H1 (cell line): ENCODE data around the gene LAMB3. TPM values are rescaled to one million over a fixed set of nuclear protein-coding genes. Genes with fewer than 3 reads are reported as not detected.

ENCODE experiments used
- CTCF ChIA-PET: fragments of 300-600 bp; sonication (Branson Sonifier 250); formaldehyde crosslinking; loops from one replicate; lab custom pipeline; 2021; ENCODE audit not compliant: partially characterized antibody; lab: Charles Lee
- POLR2A ChIA-PET: fragments of 300-600 bp; sonication (Branson Sonifier 250); formaldehyde crosslinking; loops from one replicate; lab custom pipeline; 2021; ENCODE audit warnings: inconsistent platforms; ENCODE audit not compliant: partially characterized antibody; lab: Charles Lee
- DNase-seq, 2 experiments: peaks; one replicate each; pipeline versions ENCODE4 v3.0.0 to v3.0.0-alpha.2; 2010 to 2022; ENCODE audit warnings: low spot score in 2 of 2, low read depth in 1 of 2, mixed read lengths in 1 of 2
- FAIRE-seq: peaks from 2 replicates; lab custom pipeline; 2011; peaks lifted over from hg19 to GRCh38; lab: Jason Lieb, UNC
- H2AFZ ChIP-seq: 2 replicates; pipeline ENCODE4 v1.8.1; 2012; ENCODE audit warnings: low read length, inconsistent platforms
- H2AK5ac ChIP-seq: 2 replicates; pipeline ENCODE4 v1.6.1; 2013; ENCODE audit warnings: low read depth, low read length
- H2BK120ac ChIP-seq: replicated peaks from 2 replicates; pipeline ENCODE3; 2013; ENCODE audit warnings: low read depth, low read length, inconsistent platforms
- H2BK12ac ChIP-seq: 2 replicates; pipeline ENCODE4 v1.6.1; 2013; ENCODE audit warnings: low read depth, low read length
- H2BK15ac ChIP-seq: 2 replicates; pipeline ENCODE4 v1.6.1; 2013; ENCODE audit warnings: low read length
- H2BK20ac ChIP-seq: 2 replicates; pipeline ENCODE4 v1.6.1; 2013; ENCODE audit warnings: low read length
- H2BK5ac ChIP-seq: 2 replicates; pipeline ENCODE4 v1.6.1; 2013; ENCODE audit warnings: low read depth, low read length
- H3K14ac ChIP-seq: 2 replicates; pipeline ENCODE4 v1.6.1; 2013; ENCODE audit warnings: inconsistent platforms; ENCODE audit not compliant: insufficient read length
- H3K18ac ChIP-seq: 2 replicates; pipeline ENCODE4 v1.6.1; 2013; ENCODE audit warnings: low read length; ENCODE audit errors: extremely low read depth
- H3K23ac ChIP-seq: 2 replicates; pipeline ENCODE4 v1.6.1; 2013; ENCODE audit warnings: inconsistent platforms; ENCODE audit not compliant: insufficient read length
- H3K23me2 ChIP-seq: 2 replicates; pipeline ENCODE4 v1.6.1; 2013; ENCODE audit warnings: low read depth, low read length
- H3K27ac ChIP-seq: 2 replicates; pipeline ENCODE4 v1.6.1; 2011; ENCODE audit warnings: low read depth, low read length, inconsistent platforms
- H3K27me3 ChIP-seq, 4 experiments: replicated peaks in 1 of 4; 1 replicate in 1 of 4; 2 replicates in 3 of 4; pipeline versions ENCODE4 v1.6.1 to v1.8.1; 2011 to 2013; ENCODE audit warnings: low read length in 3 of 4, mild to moderate bottlenecking in 3 of 4, inconsistent platforms in 2 of 4, mixed read lengths in 2 of 4, moderate library complexity in 1 of 4; ENCODE audit not compliant: control insufficient read depth in 3 of 4, insufficient read depth in 3 of 4; ENCODE audit errors: extremely low read depth in 1 of 4
- H3K36me3 ChIP-seq, 4 experiments: 2 replicates each; pipeline versions ENCODE4 v1.6.1 to v1.8.1; 2011 to 2013; ENCODE audit warnings: mild to moderate bottlenecking in 4 of 4, low read length in 3 of 4, moderate library complexity in 2 of 4, control low read depth in 1 of 4, inconsistent platforms in 1 of 4; ENCODE audit not compliant: insufficient read depth in 4 of 4, control insufficient read depth in 2 of 4
- H3K4ac ChIP-seq: replicated peaks from 2 replicates; pipeline ENCODE3; 2013; ENCODE audit warnings: low read length, low read depth, mixed read lengths, inconsistent platforms; ENCODE audit not compliant: insufficient read length
- H3K4me1 ChIP-seq, 4 experiments: replicated peaks in 1 of 4; 1 replicate in 1 of 4; 2 replicates in 3 of 4; pipeline versions ENCODE4 v1.6.1 to v1.8.1; 2011 to 2013; ENCODE audit warnings: low read length in 3 of 4, inconsistent platforms in 2 of 4, mixed read lengths in 1 of 4; ENCODE audit not compliant: insufficient read depth in 4 of 4, control insufficient read depth in 3 of 4
- H3K4me2 ChIP-seq, 2 experiments: 2 replicates each; pipeline versions ENCODE4 v1.6.1 to v1.8.1; 2011 to 2013; ENCODE audit warnings: low read depth in 2 of 2, low read length in 2 of 2, control low read depth in 1 of 2, inconsistent platforms in 1 of 2, mild to moderate bottlenecking in 1 of 2; ENCODE audit not compliant: insufficient read depth in 1 of 2
- H3K4me3 ChIP-seq, 4 experiments: fragments of 200-600, 300-600 bp in 1 of 4; sonication (generic), shearing (Covaris generic), sonication (Bioruptor Twin) in 1 of 4; 2 replicates each; pipeline versions ENCODE4 v1.5.1 to v1.8.1; 2011 to 2016; ENCODE audit warnings: low read length in 4 of 4, low read depth in 3 of 4, control low read depth in 2 of 4, inconsistent platforms in 2 of 4, mild to moderate bottlenecking in 2 of 4, mixed read lengths in 1 of 4, moderate library complexity in 1 of 4; ENCODE audit not compliant: insufficient read depth in 2 of 4; ENCODE audit errors: extremely low read depth in 1 of 4
- H3K56ac ChIP-seq: replicated peaks from 2 replicates; pipeline ENCODE3; 2013; ENCODE audit warnings: low read depth, mild to moderate bottlenecking, mixed read lengths, low read length, inconsistent platforms; ENCODE audit not compliant: insufficient read length
- H3K79me1 ChIP-seq: 2 replicates; pipeline ENCODE4 v1.6.1; 2013; ENCODE audit warnings: low read depth, low read length, control low read depth
- H3K79me2 ChIP-seq, 2 experiments: 2 replicates each; pipeline versions ENCODE4 v1.6.1 to v1.8.1; 2012 to 2013; ENCODE audit warnings: low read length in 2 of 2, mild to moderate bottlenecking in 2 of 2, inconsistent platforms in 1 of 2; ENCODE audit not compliant: insufficient read depth in 2 of 2, control insufficient read depth in 1 of 2
- H3K9ac ChIP-seq, 4 experiments: replicated peaks in 1 of 4; 1 replicate in 1 of 4; 2 replicates in 3 of 4; pipeline versions ENCODE4 v1.6.1 to v1.8.1; 2011 to 2013; ENCODE audit warnings: low read depth in 3 of 4, low read length in 3 of 4, control low read depth in 2 of 4, mild to moderate bottlenecking in 2 of 4, moderate library complexity in 2 of 4, inconsistent platforms in 1 of 4; ENCODE audit errors: extremely low read depth in 1 of 4
- H3K9me3 ChIP-seq, 2 experiments: 2 replicates each; pipeline versions ENCODE4 v1.6.1 to v1.8.1; 2012 to 2013; ENCODE audit warnings: mild to moderate bottlenecking in 2 of 2, moderate library complexity in 2 of 2, control low read depth in 1 of 2, inconsistent platforms in 1 of 2, low read depth in 1 of 2, low read length in 1 of 2, mixed read lengths in 1 of 2; ENCODE audit not compliant: insufficient read depth in 2 of 2
- H4K20me1 ChIP-seq, 2 experiments: replicated peaks in 1 of 2; 2 replicates each; pipeline versions ENCODE3 to v1.8.1; 2011 to 2013; ENCODE audit warnings: inconsistent platforms in 2 of 2, low read length in 2 of 2, mild to moderate bottlenecking in 1 of 2; ENCODE audit not compliant: insufficient read depth in 2 of 2, control insufficient read depth in 1 of 2
- H4K5ac ChIP-seq: 2 replicates; pipeline ENCODE4 v1.6.1; 2013; ENCODE audit warnings: low read length, low read depth, mixed read lengths, inconsistent platforms; ENCODE audit not compliant: insufficient read length
- H4K8ac ChIP-seq: 2 replicates; pipeline ENCODE4 v1.8.0; 2013; ENCODE audit warnings: mild to moderate bottlenecking, moderate library complexity, low read length, inconsistent platforms; ENCODE audit not compliant: insufficient read depth; ENCODE audit errors: extremely low read depth
- H4K91ac ChIP-seq: replicated peaks from 2 replicates; pipeline ENCODE3; 2013; ENCODE audit warnings: low read length, mixed read lengths, inconsistent platforms; ENCODE audit not compliant: insufficient read length
- ATF3 ChIP-seq: IDR thresholded peaks from 2 replicates; pipeline ENCODE4 v1.6.1; 2011; ENCODE audit warnings: low read depth, mild to moderate bottlenecking, low read length; ENCODE audit not compliant: insufficient read depth
- CHD1 ChIP-seq: IDR thresholded peaks from 2 replicates; pipeline ENCODE4 v1.6.1; 2012; ENCODE audit warnings: low read depth, low read length, improper control_type of control experiment
- POLR2A ChIP-seq, 2 experiments: IDR thresholded peaks; 1 replicate in 1 of 2; 2 replicates in 1 of 2; pipeline ENCODE4 v1.6.1; 2011; ENCODE audit warnings: low read depth in 2 of 2, low read length in 2 of 2, mild to moderate bottlenecking in 2 of 2; ENCODE audit errors: control extremely low read depth in 1 of 2
- SAP30 ChIP-seq: fragments of 300-600 bp; sonication (generic); IDR thresholded peaks from 2 replicates; pipeline ENCODE4 v1.7.1; 2012; ENCODE audit warnings: low read length, moderate library complexity, mild to moderate bottlenecking, inconsistent platforms; ENCODE audit not compliant: insufficient read depth, insufficient replicate concordance
- USF2 ChIP-seq: IDR thresholded peaks from 2 replicates; pipeline ENCODE4 v1.6.1; 2011; ENCODE audit warnings: low read length, improper control_type of control experiment
- WGBS, 2 experiments: shearing (Covaris generic) in 1 of 2; methylation state at CpG; one replicate each; pipeline versions ENCODE4 v1.1.6 to v1.1.7; 2013 to 2015; ENCODE audit warnings: low lambda C conversion rate in 2 of 2, mixed read lengths in 2 of 2, inconsistent platforms in 1 of 2, low coverage in 1 of 2, missing lambda C conversion rate in 1 of 2; ENCODE audit not compliant: insufficient replicate concordance in 2 of 2, insufficient coverage in 1 of 2, insufficient read length in 1 of 2; ENCODE audit errors: extremely low coverage in 1 of 2, missing lambda C conversion rate in 1 of 2; 5-methylcytosine and 5-hydroxymethylcytosine counted together
- polyA plus RNA-seq, 7 experiments: library from polyadenylated mRNA; depleted of rRNA in 3 of 7; stranded (reverse) in 5 of 7; unstranded in 2 of 7; fragments of >200 nt in 5 of 7; fragments of 200-250 nt in 2 of 7; gene quantifications; 1 replicate in 5 of 7; 2 replicates in 1 of 7; 4 replicates in 1 of 7; pipeline versions ENCODE4 v1.2.1 to v1.2.3, GENCODE V29; 2011 to 2013; ENCODE audit warnings: missing spikeins in 2 of 7, mixed read lengths in 2 of 7
- total RNA-seq: library from RNA; stranded (reverse); fragmentation: NEBNext Ultra II Directional; extraction: Animal tissue kit (Norgen Biotek cat#: 25700); gene quantifications from 2 replicates; pipeline ENCODE4 v1.2.1, GENCODE V29; 2021

The LAMB3 gene
- total and polyA plus RNA-seq, 2 of the 8 experiments (the other 6 are each of a cell fraction or from before 2014, with no cell fraction given): 0.45 to 0.50 TPM

GRCh38 chr1:209595599-209596285 is 56.5 kb downstream of the LAMB3 start:
- no peak overlapping the region for H2BK20ac ChIP-seq
- no peak overlapping the region for H4K5ac ChIP-seq
- ChIA-PET CTCF (interaction anchor here (0.9 to 28.8 kb wide), 7 partner anchors 10 to 152 kb away, joined by 3 to 636 read pairs (median 4); partner anchors contain the start of gene CAMK1G), POLR2A (no interaction called here)
- H3K9ac ChIP-seq: no peak overlapping the region
- 82% methylated on average over 10 of the region's 10 CpGs; no CpG with 5 or more reads in 1 of the 2 experiments for WGBS, 2 experiments
- no peak overlapping the region for H4K91ac ChIP-seq
- H3K36me3 ChIP-seq: no peaks in the 10 kb centered on the region
- no peaks in the 10 kb centered on the region for H4K20me1 ChIP-seq
- no peak for FAIRE-seq
- no peaks in the 10 kb centered on the region for H3K79me2 ChIP-seq
- no peak overlapping the region for H3K18ac ChIP-seq
- H3K56ac ChIP-seq: no peak overlapping the region
- no peak overlapping the region for H3K4me3 ChIP-seq
- no peak overlapping the region for H3K14ac ChIP-seq
- no peak overlapping the region for H4K8ac ChIP-seq
- H3K4me1 ChIP-seq: no peaks in the 10 kb centered on the region
- no peaks in the 10 kb centered on the region for H3K23me2 ChIP-seq
- H3K27ac ChIP-seq: no peak overlapping the region
- DNase-seq: no peak
- H3K4ac ChIP-seq: no peak overlapping the region
- TF ChIP-seq SAP30: no peak
- TF ChIP-seq CHD1: no peak
- no peak for TF ChIP-seq USF2
- no peak for TF ChIP-seq POLR2A (IDR thresholded peaks at IDR 0.05; ENCODE audit: control extremely low read depth in 1 of 2, low read depth in 2 of 2, low read length in 2 of 2)
- no peak for TF ChIP-seq ATF3
- no peak overlapping the region for H3K23ac ChIP-seq
- H2BK120ac ChIP-seq: no peak overlapping the region
- H2AK5ac ChIP-seq: no peak overlapping the region
- no peak overlapping the region for H2AFZ ChIP-seq
- no peak overlapping the region for H2BK15ac ChIP-seq
- no peak overlapping the region for H2BK12ac ChIP-seq
- H3K79me1 ChIP-seq: no peaks in the 10 kb centered on the region
- H3K4me2 ChIP-seq: no peak overlapping the region
- H3K27me3 ChIP-seq: no peaks in the 10 kb centered on the region; a peak in 1 of 7 replicates
- H2BK5ac ChIP-seq: no peak overlapping the region
- no peaks in the 10 kb centered on the region for H3K9me3 ChIP-seq
